Head of caudate nucleus (tissue), 42 donors: Measurements from ENCODE around the gene COPS4.
"Not testable (repeated sequence)": the region's sequence is repeated elsewhere in the genome, so short reads cannot be mapped to it uniquely, and the experiment has no call there.

Source experiments
- DNase-seq, 42 donors: peaks; one replicate each; pipeline versions ENCODE4 v3.0.0 to v3.0.0-alpha.2; 2020 to 2021; ENCODE audit warnings: mixed read lengths in 7 of 42
- intact Hi-C: fragments of 100-400 bp; cut with DNase I; formaldehyde crosslinking; loops from one replicate; pipeline ENCODE4 v1.15.0; 2022

Gene COPS4

GRCh38 chr4:83034630-83035494 lies at the start of gene COPS4:
Gene COPS4 (plus strand): TSS chr4:83035183. CDS start chr4:83035225, 42 bp downstream.
- intact Hi-C loops: loop anchor here (1.0 to 10.0 kb wide), 4 partner anchors 22 to 660 kb away; partner anchors contain the start of genes COQ2, HNRNPD and SEC31A

GRCh38 chr4:82987519-82987918 lies 47.5 kb upstream of the COPS4 start:
- intact Hi-C loops: not testable (repeated sequence)

More at GRCh38 chr4:83034630-83035494, at the start of gene COPS4:
- DNase-seq: peak; percentile 88 to 100 (median 98)

GRCh38 chr4:82988323-82988832 lies 46.6 kb upstream of the COPS4 start:
- no peak for DNase-seq
- intact Hi-C loops: no loop called here

More at GRCh38 chr4:82987519-82987918, 47.5 kb upstream of the COPS4 start:
- DNase-seq: not testable (repeated sequence)

- DNase-seq: no peak
- intact Hi-C loops: no loop called here
Observed at GRCh38 chr4:82989575-82990429, 45.2 kb upstream of the COPS4 start.

- no peak for DNase-seq
- intact Hi-C loops: no loop called here
Observed at GRCh38 chr4:82994834-82995233, 40.1 kb upstream of the COPS4 start.

- intact Hi-C loops: no loop called here
- no peak for DNase-seq
Observed at GRCh38 chr4:82998898-82999297, 36.1 kb upstream of the COPS4 start.

- DNase-seq: no peak
- intact Hi-C loops: no loop called here
Observed at GRCh38 chr4:83002329-83002728, 32.7 kb upstream of the COPS4 start.

- DNase-seq, intact Hi-C loops: not testable (repeated sequence)
Observed at GRCh38 chr4:83003044-83003791, 31.8 kb upstream of the COPS4 start.

- intact Hi-C loops: no loop called here
Observed at GRCh38 chr4:83009529-83009928, 25.5 kb upstream of the COPS4 start.

GRCh38 chr4:83010111-83010521 lies 24.9 kb upstream of the COPS4 start:
- DNase-seq: peak in 3 of 42 donors; percentile 6 to 12 (median 10)
- intact Hi-C loops: loop anchor here (5.0 kb wide), 2 partner anchors 108 to 578 kb away; partner anchors contain the start of genes ENOPH1, HNRNPDL and THAP9

More at GRCh38 chr4:83009529-83009928, 25.5 kb upstream of the COPS4 start:
- DNase-seq: no peak

- intact Hi-C loops: loop anchor here (5.0 kb wide), 2 partner anchors 108 to 578 kb away; partner anchors contain the start of genes ENOPH1, HNRNPDL and THAP9
- peak; percentile 41 to 90 (median 80) for DNase-seq
Observed at GRCh38 chr4:83010522-83011318, 24.3 kb upstream of the COPS4 start, which contains the start of gene LIN54. Gene LIN54 (minus strand): TSS chr4:83010823. CDS start chr4:82984844, 25,979 bp downstream.

- intact Hi-C loops: loop anchor here (5.0 kb wide), 2 partner anchors 109 to 579 kb away; partner anchors contain the start of genes ENOPH1, HNRNPDL and THAP9
- peak in 3 of 42 donors; percentile 5 to 9 (median 7) for DNase-seq
Observed at GRCh38 chr4:83011689-83012199, 23.2 kb upstream of the COPS4 start.

GRCh38 chr4:83012200-83012686 lies 22.7 kb upstream of the COPS4 start:
- intact Hi-C loops: loop anchor here (5.0 kb wide), 2 partner anchors 110 to 580 kb away; partner anchors contain the start of genes ENOPH1, HNRNPDL and THAP9

GRCh38 chr4:83012687-83013419 lies 22.1 kb upstream of the COPS4 start:
- peak; percentile 92 to 99 (median 98) for DNase-seq
- intact Hi-C loops: loop anchor here (1.0 to 5.0 kb wide), 3 partner anchors 21 to 581 kb away; partner anchors contain the start of genes ENOPH1, HNRNPDL and THAP9

More at GRCh38 chr4:83012200-83012686, 22.7 kb upstream of the COPS4 start:
- peak in 38 of 42 donors; percentile 8 to 73 (median 37) for DNase-seq

GRCh38 chr4:83013420-83013867 lies 21.5 kb upstream of the COPS4 start:
- DNase-seq: peak in 1 of 42 donors; percentile 14
- intact Hi-C loops: loop anchor here (1.0 to 5.0 kb wide), 3 partner anchors 21 to 581 kb away; partner anchors contain the start of genes ENOPH1, HNRNPDL and THAP9

- DNase-seq: no peak
- intact Hi-C loops: loop anchor here (1.0 to 5.0 kb wide), 3 partner anchors 20 to 582 kb away; partner anchors contain the start of genes ENOPH1, HNRNPDL and THAP9
Observed at GRCh38 chr4:83013902-83014301, 21.1 kb upstream of the COPS4 start.
